ENCODE measurements around the gene MGAT4A. TPM values are rescaled to one million over a fixed set of nuclear protein-coding genes. Genes with fewer than 3 reads are reported as not detected.

MGAT4A gene
- total RNA-seq, 6 experiments from 2014 or later = 0.14 TPM; not detected in 5

DNA sequence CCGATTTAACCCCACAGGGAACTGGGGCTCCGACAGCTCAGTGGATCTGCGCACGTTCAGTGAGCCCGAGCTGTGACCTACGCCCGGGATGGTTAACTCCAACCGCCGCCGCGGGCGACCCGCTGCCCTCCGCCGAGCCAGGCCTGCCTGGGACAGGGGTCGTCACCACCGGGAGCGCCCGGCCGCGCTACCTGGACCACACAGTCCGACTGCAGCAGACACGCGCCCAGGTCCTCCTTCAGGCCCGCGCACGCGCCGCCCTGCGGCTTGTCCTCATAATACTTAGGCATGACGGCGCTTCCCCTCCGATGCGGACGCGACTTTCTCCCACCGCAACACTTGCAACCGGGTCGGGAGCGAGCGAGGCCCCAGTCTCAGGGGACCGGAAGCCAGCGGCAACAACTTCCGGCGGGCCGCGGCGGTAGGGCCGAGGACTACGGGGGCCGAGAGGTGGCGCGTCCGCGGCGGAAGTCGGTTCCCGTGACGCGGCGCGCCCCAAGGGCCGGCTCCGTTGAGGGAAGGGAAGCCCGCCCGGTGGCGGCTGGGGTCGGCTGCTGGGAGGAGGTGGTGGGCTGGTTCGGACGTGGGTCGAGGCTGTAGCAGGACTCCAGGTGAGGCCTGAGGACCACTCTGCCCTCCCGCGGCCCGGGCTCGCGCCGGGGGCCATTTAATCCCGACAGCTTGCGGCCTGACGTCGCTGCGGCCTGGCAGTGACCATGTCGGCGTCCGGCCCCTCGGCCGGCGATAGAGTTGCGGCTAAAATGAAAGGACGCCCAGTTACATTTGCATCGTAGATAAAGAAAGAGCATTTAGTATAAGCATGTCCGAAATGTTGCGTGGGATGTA is 122.6 kb downstream of the MGAT4A start, which contains the start of the genes COA5 and UNC50:
Gene COA5, minus strand, starts transcription at position 397 of the 846 bp plus-strand sequence. Its CDS starts 107 bp downstream, at position 290.
Gene UNC50, plus strand, starts transcription at position 474 of the 846 bp plus-strand sequence. CDS start 1,171 bp downstream, outside the sequence.
- peak; percentile 86 for DNase-seq
- peaks cover 48% of the 10 kb centered on the region for H3K4me1 Mint-ChIP-seq (ENCODE audit: low read depth)
- no peaks in the 10 kb centered on the region for H3K9me3 Mint-ChIP-seq
- peak within 1 kb of the TSS; percentile 98 for H3K27ac Mint-ChIP-seq
- TF ChIP-seq, protein P1, sequence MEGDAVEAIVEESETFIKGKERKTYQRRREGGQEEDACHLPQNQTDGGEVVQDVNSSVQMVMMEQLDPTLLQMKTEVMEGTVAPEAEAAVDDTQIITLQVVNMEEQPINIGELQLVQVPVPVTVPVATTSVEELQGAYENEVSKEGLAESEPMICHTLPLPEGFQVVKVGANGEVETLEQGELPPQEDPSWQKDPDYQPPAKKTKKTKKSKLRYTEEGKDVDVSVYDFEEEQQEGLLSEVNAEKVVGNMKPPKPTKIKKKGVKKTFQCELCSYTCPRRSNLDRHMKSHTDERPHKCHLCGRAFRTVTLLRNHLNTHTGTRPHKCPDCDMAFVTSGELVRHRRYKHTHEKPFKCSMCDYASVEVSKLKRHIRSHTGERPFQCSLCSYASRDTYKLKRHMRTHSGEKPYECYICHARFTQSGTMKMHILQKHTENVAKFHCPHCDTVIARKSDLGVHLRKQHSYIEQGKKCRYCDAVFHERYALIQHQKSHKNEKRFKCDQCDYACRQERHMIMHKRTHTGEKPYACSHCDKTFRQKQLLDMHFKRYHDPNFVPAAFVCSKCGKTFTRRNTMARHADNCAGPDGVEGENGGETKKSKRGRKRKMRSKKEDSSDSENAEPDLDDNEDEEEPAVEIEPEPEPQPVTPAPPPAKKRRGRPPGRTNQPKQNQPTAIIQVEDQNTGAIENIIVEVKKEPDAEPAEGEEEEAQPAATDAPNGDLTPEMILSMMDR (IDR thresholded peaks at IDR 0.05) = peak; percentile 39
- peaks cover 36% of the 10 kb centered on the region for H3K36me3 Mint-ChIP-seq (ENCODE audit: low read depth)
- peak within 1 kb of the TSS; percentile 93 for H3K4me3 Mint-ChIP-seq
- H3K27me3 Mint-ChIP-seq (ENCODE audit: insufficient read depth) = no peaks in the 10 kb centered on the region

DNA sequence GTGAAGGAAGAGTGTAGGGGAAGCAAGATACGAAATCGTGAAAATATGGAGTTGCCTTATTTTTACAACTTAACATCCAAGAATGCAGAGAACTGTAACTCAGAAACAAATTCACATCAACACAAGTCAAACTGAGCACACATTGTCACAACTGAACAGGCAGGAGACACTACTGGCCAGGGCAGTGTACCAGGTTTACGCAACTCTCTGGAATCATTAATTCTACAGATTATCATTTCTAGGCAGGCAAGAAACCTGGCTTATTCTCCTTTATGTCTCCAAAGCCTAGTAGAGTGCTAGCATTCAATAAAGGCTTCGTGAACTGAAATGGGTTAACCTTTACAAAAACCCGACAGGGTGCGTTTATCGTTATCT is 123.2 kb downstream of the MGAT4A start:
- TF ChIP-seq, protein P1 (IDR thresholded peaks at IDR 0.05) = no peak
- H3K27me3 Mint-ChIP-seq (ENCODE audit: insufficient read depth) = no peaks in the 10 kb centered on the region
- peaks cover 32% of the 10 kb centered on the region for H3K36me3 Mint-ChIP-seq (ENCODE audit: low read depth)
- H3K9me3 Mint-ChIP-seq = no peaks in the 10 kb centered on the region
- peaks cover 48% of the 10 kb centered on the region for H3K4me1 Mint-ChIP-seq (ENCODE audit: low read depth)
- no peak for DNase-seq
- H3K27ac Mint-ChIP-seq = peak overlapping the region; percentile 98
- peak overlapping the region; percentile 93 for H3K4me3 Mint-ChIP-seq

DNA sequence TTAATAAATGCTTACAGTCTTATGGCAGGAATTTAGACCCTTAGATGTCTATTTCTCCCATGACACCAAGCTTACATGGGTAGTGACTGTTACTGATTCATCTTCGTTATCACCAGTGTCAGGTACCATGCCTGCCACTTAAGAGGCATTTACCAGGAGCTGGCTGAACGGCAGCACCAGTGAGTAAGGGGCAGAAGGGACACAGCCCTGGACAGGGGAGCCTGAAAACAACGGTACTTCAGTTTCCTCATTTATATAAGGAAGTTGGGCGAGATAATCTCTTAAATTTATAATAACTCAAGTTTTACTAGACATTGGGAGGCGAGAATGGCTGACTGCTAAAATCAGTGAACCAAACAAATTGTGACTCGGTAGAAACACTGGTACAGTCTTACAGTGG is 123.8 kb downstream of the MGAT4A start:
- no peak for DNase-seq
- Mint-ChIP-seq H3K4me3 (peak overlapping the region; percentile 93), H3K36me3 (ENCODE audit: low read depth) (peaks cover 32% of the 10 kb centered on the region), H3K27me3 (ENCODE audit: insufficient read depth) (no peaks in the 10 kb centered on the region), H3K4me1 (ENCODE audit: low read depth) (peaks cover 48% of the 10 kb centered on the region), H3K9me3 (no peaks in the 10 kb centered on the region), H3K27ac (peak overlapping the region; percentile 98)
- TF ChIP-seq, protein P1 (IDR thresholded peaks at IDR 0.05) = no peak

DNA sequence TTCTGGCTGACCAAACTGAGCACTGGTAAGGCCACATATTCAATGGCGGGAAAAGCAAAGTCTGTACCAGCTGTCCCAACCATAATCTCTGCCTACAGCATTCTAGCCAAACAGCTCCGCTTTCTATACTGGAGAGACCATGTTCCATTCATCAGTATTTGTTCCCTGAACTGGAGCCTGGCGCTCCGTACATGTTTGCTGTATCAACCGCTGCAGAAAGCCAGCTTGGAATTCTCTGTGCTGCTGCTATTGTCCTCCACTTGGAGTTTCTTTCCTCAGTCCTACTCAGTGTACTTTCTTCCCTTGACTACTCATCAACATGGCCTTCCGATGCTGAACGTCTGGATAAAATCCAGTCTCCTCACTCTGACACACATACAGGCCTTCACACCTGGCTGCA is 124.5 kb downstream of the MGAT4A start:
- no peak overlapping the region; the same call in 1 of the 2 replicates for H3K4me3 Mint-ChIP-seq
- H3K27ac Mint-ChIP-seq = no peak overlapping the region
- peaks cover 31% of the 10 kb centered on the region for H3K36me3 Mint-ChIP-seq (ENCODE audit: low read depth)
- H3K27me3 Mint-ChIP-seq (ENCODE audit: insufficient read depth) = no peaks in the 10 kb centered on the region
- TF ChIP-seq, protein P1 (IDR thresholded peaks at IDR 0.05) = no peak
- no peaks in the 10 kb centered on the region for H3K9me3 Mint-ChIP-seq
- DNase-seq = no peak
- H3K4me1 Mint-ChIP-seq (ENCODE audit: low read depth) = peaks cover 48% of the 10 kb centered on the region

DNA sequence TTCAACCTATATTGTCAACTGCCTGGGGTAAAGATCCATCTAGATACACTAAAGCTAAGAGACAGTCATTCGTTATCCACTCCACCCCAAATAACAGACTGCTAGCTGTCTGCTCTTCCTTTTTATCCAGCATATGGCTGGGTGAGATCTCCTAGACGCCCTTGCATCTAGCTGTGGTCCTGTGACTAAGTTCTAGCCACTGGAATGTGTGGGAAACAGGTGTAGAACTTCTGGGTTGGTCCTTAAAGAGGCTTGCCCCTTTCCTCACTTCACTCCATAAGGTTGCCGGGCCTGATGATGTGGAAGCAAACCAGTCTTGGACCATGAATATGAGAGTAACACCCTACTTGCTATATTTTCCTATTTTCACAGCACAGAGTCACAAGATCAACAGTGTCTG is 125.9 kb downstream of the MGAT4A start:
- H3K4me1 Mint-ChIP-seq (ENCODE audit: low read depth) = peaks cover 34% of the 10 kb centered on the region
- H3K27me3 Mint-ChIP-seq (ENCODE audit: insufficient read depth) = no peaks in the 10 kb centered on the region
- no peak overlapping the region for H3K4me3 Mint-ChIP-seq
- TF ChIP-seq, protein P1 (IDR thresholded peaks at IDR 0.05) = no peak
- no peak overlapping the region for H3K27ac Mint-ChIP-seq
- H3K9me3 Mint-ChIP-seq = no peaks in the 10 kb centered on the region
- DNase-seq = no peak
- H3K36me3 Mint-ChIP-seq (ENCODE audit: low read depth) = peaks cover 23% of the 10 kb centered on the region

All from HFFc6 (cell line).